Measurements from ENCODE around the gene SPC24. TPM values are rescaled to one million over a fixed set of nuclear protein-coding genes. Genes with fewer than 3 reads are reported as not detected.

SPC24 gene
- total RNA-seq, 1 donor from 2014 or later, result 1.1 TPM

GRCh38 chr19:11138601-11139300 lies 16.8 kb downstream of the SPC24 start:
- H3K4me1 ChIP-seq, result peaks cover 40 to 51% of the 10 kb centered on the region in 2 donors
- no peaks in the 10 kb centered on the region for H3K9me3 ChIP-seq
- H3K4me3 ChIP-seq, result peak overlapping the region; percentile 24 to 55
- intact Hi-C loops (cut with DNase I), result loop anchor here (1.0 to 2.0 kb wide), 4 partner anchors 19 to 65 kb away; no protein-coding TSS in a partner anchor
- H3K36me3 ChIP-seq, result no peaks in the 10 kb centered on the region
- peak overlapping the region; percentile 97 for H3K27ac ChIP-seq
- no peaks in the 10 kb centered on the region for H3K27me3 ChIP-seq
- peak; percentile 50 to 92 for DNase-seq (ENCODE audit: low spot score in 2 of 2)
- no peak for TF ChIP-seq CTCF (IDR thresholded peaks at IDR 0.05)

- H3K4me1 ChIP-seq, result peaks cover 33 to 43% of the 10 kb centered on the region in 2 donors
- peak overlapping the region; percentile 24 to 55 for H3K4me3 ChIP-seq
- no peaks in the 10 kb centered on the region for H3K9me3 ChIP-seq
- no peaks in the 10 kb centered on the region for H3K27me3 ChIP-seq
- DNase-seq (ENCODE audit: low spot score in 2 of 2), result peak; percentile 25 to 91
- intact Hi-C loops (cut with DNase I), result loop anchor here (1.0 to 2.0 kb wide), 4 partner anchors 20 to 66 kb away; no protein-coding TSS in a partner anchor
- H3K27ac ChIP-seq, result peak overlapping the region; percentile 97
- peak; percentile 80 to 95 (median 93) for TF ChIP-seq CTCF (IDR thresholded peaks at IDR 0.05)
- H3K36me3 ChIP-seq, result no peaks in the 10 kb centered on the region
Observed at GRCh38 chr19:11137542-11138384, 17.8 kb downstream of the SPC24 start.

- Histone ChIP-seq H3K36me3 (peaks cover 2 to 5% of the 10 kb centered on the region in 2 donors), H3K27ac (peak overlapping the region; percentile 97), H3K9me3 (no peaks in the 10 kb centered on the region), H3K4me3 (no peak overlapping the region), H3K4me1 (peaks cover 23 to 33% of the 10 kb centered on the region in 2 donors), H3K27me3 (no peaks in the 10 kb centered on the region)
- no peak for TF ChIP-seq CTCF (IDR thresholded peaks at IDR 0.05)
- no peak for DNase-seq (ENCODE audit: low spot score in 2 of 2)
- intact Hi-C loops (cut with DNase I), result no loop called here
Observed at GRCh38 chr19:11136400-11137101, 19.0 kb downstream of the SPC24 start.

- no peak for TF ChIP-seq CTCF (IDR thresholded peaks at IDR 0.05)
- intact Hi-C loops (cut with DNase I), result loop anchor here (1.0 to 2.0 kb wide), 2 partner anchors 47 to 95 kb away; no protein-coding TSS in a partner anchor
- H3K9me3 ChIP-seq, result no peaks in the 10 kb centered on the region
- H3K36me3 ChIP-seq, result peaks cover 19 to 33% of the 10 kb centered on the region in 2 donors
- no peak overlapping the region for H3K4me3 ChIP-seq
- no peaks in the 10 kb centered on the region for H3K27me3 ChIP-seq
- no peak for DNase-seq (ENCODE audit: low spot score in 2 of 2)
- H3K4me1 ChIP-seq, result peaks cover 0 to 2% of the 10 kb centered on the region in 2 donors
- peak overlapping the region; percentile 67 to 70 for H3K27ac ChIP-seq
Observed at GRCh38 chr19:11131471-11131870, 24.1 kb downstream of the SPC24 start.

- no peaks in the 10 kb centered on the region for H3K9me3 ChIP-seq
- TF ChIP-seq CTCF (IDR thresholded peaks at IDR 0.05), result peak; percentile 90 to 95 (median 94)
- intact Hi-C loops (cut with DNase I), result loop anchor here (1.0 to 2.0 kb wide), 2 partner anchors 46 to 95 kb away; no protein-coding TSS in a partner anchor
- no peaks in the 10 kb centered on the region for H3K27me3 ChIP-seq
- peaks cover 19 to 33% of the 10 kb centered on the region in 2 donors for H3K36me3 ChIP-seq
- peak in 1 of 2 donors; percentile 90 for DNase-seq (ENCODE audit: low spot score in 2 of 2)
- H3K4me1 ChIP-seq, result peaks cover 0 to 4% of the 10 kb centered on the region in 2 donors
- peak overlapping the region; percentile 67 to 70 for H3K27ac ChIP-seq
- no peak overlapping the region for H3K4me3 ChIP-seq
Observed at GRCh38 chr19:11130824-11131455, 24.6 kb downstream of the SPC24 start.
